OCI-LY1 (cell line): ENCODE measurements around the gene ELMOD2.

Source experiments
- H2AFZ ChIP-seq: fragments of 200-600 bp; sonication (generic), shearing (Covaris generic); 2 replicates; pipeline ENCODE4 v1.6.0; 2014; ENCODE audit warnings: antibody characterized with exemption, mild to moderate bottlenecking, low read length
- H3F3A ChIP-seq: fragments of 200-600 bp; sonication (generic), shearing (Covaris generic); 2 replicates; pipeline ENCODE4 v1.6.0; 2014; ENCODE audit warnings: mild to moderate bottlenecking, antibody characterized with exemption, low read length, moderate library complexity; ENCODE audit not compliant: insufficient read depth
- H3K27ac ChIP-seq: fragments of 200-600 bp; sonication (generic); 2 replicates; pipeline ENCODE4 v1.5.1; 2014; ENCODE audit warnings: low read length, mixed run types, mild to moderate bottlenecking, low read depth; ENCODE audit not compliant: poor library complexity, severe bottlenecking
- H3K27me3 ChIP-seq: fragments of 200-600 bp; sonication (generic); 2 replicates; pipeline ENCODE4 v1.6.0; 2014; ENCODE audit warnings: antibody characterized with exemption, mild to moderate bottlenecking, low read length, moderate library complexity; ENCODE audit not compliant: insufficient read depth
- H3K36me3 ChIP-seq: fragments of 200-600 bp; sonication (generic); 2 replicates; pipeline ENCODE4 v1.6.1; 2014; ENCODE audit warnings: mild to moderate bottlenecking, antibody characterized with exemption, low read length, moderate library complexity, mixed read lengths; ENCODE audit not compliant: insufficient read depth
- H3K4me1 ChIP-seq: fragments of 200-600 bp; sonication (generic); 2 replicates; pipeline ENCODE4 v1.5.1; 2014; ENCODE audit warnings: mild to moderate bottlenecking, low read length, moderate library complexity; ENCODE audit not compliant: insufficient read depth, severe bottlenecking
- H3K4me2 ChIP-seq: fragments of 200-600 bp; sonication (generic), shearing (Covaris generic); 2 replicates; pipeline ENCODE4 v1.6.1; 2014; ENCODE audit warnings: low read length
- H3K4me3 ChIP-seq: fragments of 200-600 bp; sonication (generic); 2 replicates; pipeline ENCODE4 v1.5.1; 2014; ENCODE audit warnings: low read length, low read depth, mild to moderate bottlenecking, mixed read lengths; ENCODE audit not compliant: poor library complexity, severe bottlenecking
- H3K79me2 ChIP-seq: fragments of 200-600 bp; shearing (Covaris generic); 2 replicates; pipeline ENCODE4 v1.6.1; 2016; ENCODE audit warnings: mixed run types, low read length, mixed read lengths; ENCODE audit not compliant: insufficient read depth
- H3K9ac ChIP-seq: fragments of 200-600 bp; sonication (generic), shearing (Covaris generic); 2 replicates; pipeline ENCODE4 v1.6.1; 2014; ENCODE audit warnings: mild to moderate bottlenecking, low read length, mixed read lengths
- H3K9me2 ChIP-seq: fragments of 200-600 bp; sonication (generic), shearing (Covaris generic); 2 replicates; pipeline ENCODE4 v1.6.1; 2014; ENCODE audit warnings: low read depth, mild to moderate bottlenecking, low read length, mixed read lengths
- H3K9me3 ChIP-seq: fragments of 200-600 bp; shearing (Covaris generic); 2 replicates; pipeline ENCODE4 v1.6.1; 2014; ENCODE audit warnings: low read length, mixed read lengths
- H4K20me1 ChIP-seq: fragments of 200-600 bp; sonication (generic), shearing (Covaris generic); 2 replicates; pipeline ENCODE4 v1.6.0; 2016; ENCODE audit warnings: mild to moderate bottlenecking, low read length; ENCODE audit not compliant: insufficient read depth
- EZH2 ChIP-seq: fragments of 200-600 bp; sonication (generic), shearing (Covaris generic); IDR thresholded peaks from 2 replicates; pipeline ENCODE4 v1.8.0; 2017; ENCODE audit warnings: borderline replicate concordance, mixed run types, mild to moderate bottlenecking, antibody characterized with exemption, low read length, moderate library complexity, mixed read lengths
- TF ChIP-seq, protein P1 (sequence below): fragments of 200-600 bp; sonication (generic), shearing (Covaris generic); IDR thresholded peaks from 2 replicates; pipeline ENCODE4 v1.5.1; 2017; ENCODE audit warnings: mild to moderate bottlenecking, antibody characterized with exemption, low read length, moderate library complexity, mixed read lengths

The ELMOD2 gene

DNA sequence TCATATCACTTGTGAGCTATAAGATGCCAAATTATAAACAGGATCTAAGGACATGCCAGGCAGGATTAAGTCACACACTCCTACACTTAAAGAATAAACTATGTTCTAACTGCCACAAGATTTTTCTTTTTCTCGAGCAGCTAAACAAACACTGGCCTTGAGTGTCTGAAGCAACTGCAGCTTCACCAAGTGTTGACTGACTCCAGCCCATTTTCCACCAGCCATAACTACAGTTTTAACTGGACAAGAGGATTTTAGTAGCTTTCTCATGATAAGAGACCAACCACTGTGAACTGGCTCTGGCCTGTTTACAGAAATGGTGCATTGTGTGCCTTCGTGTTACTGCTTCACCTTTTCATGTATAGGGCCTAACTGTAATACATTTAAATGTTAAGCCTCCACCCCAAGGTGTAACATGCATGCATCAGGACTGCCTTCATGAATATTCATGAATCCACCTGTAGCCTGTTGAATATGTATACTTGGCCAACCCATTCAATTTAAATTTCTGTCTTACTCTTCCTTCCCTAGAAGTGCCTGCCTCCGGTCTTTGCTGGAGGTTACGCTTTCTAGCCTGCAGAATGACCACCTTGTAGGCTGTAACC lies 34.0 kb downstream of the ELMOD2 start:
- Histone ChIP-seq H3K9ac (no peak overlapping the region), H3K79me2 (no peaks in the 10 kb centered on the region), H3K4me1 (peaks cover 16% of the 10 kb centered on the region), H2AFZ (no peak overlapping the region), H3K4me2 (no peak overlapping the region), H4K20me1 (no peaks in the 10 kb centered on the region), H3K27me3 (no peaks in the 10 kb centered on the region), H3K27ac (no peak overlapping the region), H3K9me2 (no peaks in the 10 kb centered on the region), H3K36me3 (no peaks in the 10 kb centered on the region), H3K4me3 (no peak overlapping the region), H3K9me3 (no peaks in the 10 kb centered on the region), H3F3A (no peaks in the 10 kb centered on the region)
- TF ChIP-seq, protein P1, sequence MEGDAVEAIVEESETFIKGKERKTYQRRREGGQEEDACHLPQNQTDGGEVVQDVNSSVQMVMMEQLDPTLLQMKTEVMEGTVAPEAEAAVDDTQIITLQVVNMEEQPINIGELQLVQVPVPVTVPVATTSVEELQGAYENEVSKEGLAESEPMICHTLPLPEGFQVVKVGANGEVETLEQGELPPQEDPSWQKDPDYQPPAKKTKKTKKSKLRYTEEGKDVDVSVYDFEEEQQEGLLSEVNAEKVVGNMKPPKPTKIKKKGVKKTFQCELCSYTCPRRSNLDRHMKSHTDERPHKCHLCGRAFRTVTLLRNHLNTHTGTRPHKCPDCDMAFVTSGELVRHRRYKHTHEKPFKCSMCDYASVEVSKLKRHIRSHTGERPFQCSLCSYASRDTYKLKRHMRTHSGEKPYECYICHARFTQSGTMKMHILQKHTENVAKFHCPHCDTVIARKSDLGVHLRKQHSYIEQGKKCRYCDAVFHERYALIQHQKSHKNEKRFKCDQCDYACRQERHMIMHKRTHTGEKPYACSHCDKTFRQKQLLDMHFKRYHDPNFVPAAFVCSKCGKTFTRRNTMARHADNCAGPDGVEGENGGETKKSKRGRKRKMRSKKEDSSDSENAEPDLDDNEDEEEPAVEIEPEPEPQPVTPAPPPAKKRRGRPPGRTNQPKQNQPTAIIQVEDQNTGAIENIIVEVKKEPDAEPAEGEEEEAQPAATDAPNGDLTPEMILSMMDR = no peak
- TF ChIP-seq EZH2 = no peak

DNA sequence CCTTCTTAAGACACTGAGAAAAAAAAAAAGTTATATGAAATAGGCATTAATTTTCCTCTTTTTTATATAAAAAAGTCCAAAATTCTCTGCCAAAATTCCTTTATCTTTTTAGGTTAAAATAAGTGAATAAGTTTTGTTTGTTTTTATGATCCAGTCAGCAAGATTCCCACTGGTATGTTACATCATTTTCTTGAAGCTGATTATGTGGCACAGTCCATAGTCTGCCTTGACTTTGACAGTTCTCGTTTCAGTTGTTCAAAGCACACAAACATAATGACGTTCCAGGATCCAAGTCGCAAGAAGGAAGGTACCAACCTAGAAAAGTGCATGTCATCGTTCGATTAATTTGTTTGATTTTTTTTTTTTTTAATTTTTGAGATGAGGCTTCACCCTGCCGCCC lies 35.7 kb downstream of the ELMOD2 start:
- Histone ChIP-seq H3F3A (no peaks in the 10 kb centered on the region), H3K27me3 (no peaks in the 10 kb centered on the region), H4K20me1 (no peaks in the 10 kb centered on the region), H3K79me2 (no peaks in the 10 kb centered on the region), H3K4me1 (peaks cover 16% of the 10 kb centered on the region), H3K4me2 (no peak overlapping the region), H3K9me2 (no peaks in the 10 kb centered on the region), H2AFZ (no peak overlapping the region), H3K9me3 (no peaks in the 10 kb centered on the region), H3K36me3 (no peaks in the 10 kb centered on the region), H3K4me3 (no peak overlapping the region), H3K9ac (no peak overlapping the region), H3K27ac (no peak overlapping the region)
- no peak for TF ChIP-seq EZH2
- TF ChIP-seq, protein P1 = no peak

DNA sequence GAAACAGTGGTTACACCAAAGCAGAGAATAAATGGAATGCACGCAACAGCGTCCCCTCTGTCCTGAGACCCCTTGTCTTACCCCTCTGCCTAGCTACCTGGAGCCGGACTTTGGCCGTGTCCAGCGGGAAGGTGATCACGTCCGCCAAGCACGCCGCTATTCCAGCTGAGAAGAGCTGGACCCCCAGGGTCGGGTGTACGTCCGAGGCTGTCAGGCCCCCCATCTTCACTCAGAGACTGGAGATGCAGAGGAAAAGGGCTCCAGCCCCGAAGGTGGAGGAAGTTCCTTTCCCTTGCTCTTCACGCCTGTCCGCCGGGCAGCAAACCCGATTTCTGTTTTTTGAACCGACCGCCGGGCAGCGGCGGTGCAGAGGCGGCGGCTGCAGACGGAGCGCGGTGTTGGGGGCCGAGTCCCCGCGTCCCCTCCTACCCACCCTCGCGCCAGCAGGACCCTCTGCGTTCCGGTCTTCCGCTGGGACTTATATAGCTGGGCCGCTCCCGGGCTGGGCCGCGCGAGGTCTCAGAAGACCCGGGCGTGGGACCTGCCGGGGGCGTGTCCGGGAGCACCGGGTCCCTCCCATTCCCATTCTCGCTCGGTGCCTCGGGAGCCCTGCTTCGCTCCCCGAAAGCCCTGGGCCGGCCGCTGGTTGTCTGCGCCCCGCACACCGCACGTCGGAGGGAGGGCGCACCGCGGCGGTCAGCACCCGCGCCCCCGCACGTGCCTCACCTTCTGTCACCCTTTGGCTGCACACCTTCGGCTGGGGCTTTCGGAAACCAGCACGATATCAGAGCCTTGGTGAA lies 44.7 kb downstream of the ELMOD2 start, which contains the start of gene UCP1:
TSS of gene UCP1 (minus strand) at position 455 of the 800 bp plus-strand sequence. CDS start at position 223, 232 bp downstream.
- Histone ChIP-seq H3K4me3 (no peak within 1 kb of the TSS), H2AFZ (no peak within 1 kb of the TSS)

More for the DNA sequence above, 44.7 kb downstream of the ELMOD2 start, which contains the start of gene UCP1:
- 0 out of 2 replicates have a peak within 1 kb of the TSS, but pooled peaks have one; percentile 23 for H3K4me2 ChIP-seq
- H4K20me1 ChIP-seq = no peaks in the 10 kb centered on the region
- no peak within 1 kb of the TSS for H3K27ac ChIP-seq
- no peaks in the 10 kb centered on the region for H3K79me2 ChIP-seq
- no peaks in the 10 kb centered on the region for H3K36me3 ChIP-seq
- H3F3A ChIP-seq = no peaks in the 10 kb centered on the region
- TF ChIP-seq EZH2 = no peak
- TF ChIP-seq, protein P1 = no peak
- no peaks in the 10 kb centered on the region for H3K9me2 ChIP-seq
- no peak within 1 kb of the TSS for H3K9ac ChIP-seq
- H3K9me3 ChIP-seq = no peaks in the 10 kb centered on the region
- H3K27me3 ChIP-seq = peaks cover 12% of the 10 kb centered on the region; the same call in 1 of the 2 replicates
- no peaks in the 10 kb centered on the region for H3K4me1 ChIP-seq
